ENCODE measurements around the gene PRF1. TPM values are rescaled to one million over a fixed set of nuclear protein-coding genes. Genes with fewer than 3 reads are reported as not detected.

The PRF1 gene
- total and polyA plus RNA-seq, 7 donors, result 0.33 to 3.4 (median 1.6) TPM

DNA sequence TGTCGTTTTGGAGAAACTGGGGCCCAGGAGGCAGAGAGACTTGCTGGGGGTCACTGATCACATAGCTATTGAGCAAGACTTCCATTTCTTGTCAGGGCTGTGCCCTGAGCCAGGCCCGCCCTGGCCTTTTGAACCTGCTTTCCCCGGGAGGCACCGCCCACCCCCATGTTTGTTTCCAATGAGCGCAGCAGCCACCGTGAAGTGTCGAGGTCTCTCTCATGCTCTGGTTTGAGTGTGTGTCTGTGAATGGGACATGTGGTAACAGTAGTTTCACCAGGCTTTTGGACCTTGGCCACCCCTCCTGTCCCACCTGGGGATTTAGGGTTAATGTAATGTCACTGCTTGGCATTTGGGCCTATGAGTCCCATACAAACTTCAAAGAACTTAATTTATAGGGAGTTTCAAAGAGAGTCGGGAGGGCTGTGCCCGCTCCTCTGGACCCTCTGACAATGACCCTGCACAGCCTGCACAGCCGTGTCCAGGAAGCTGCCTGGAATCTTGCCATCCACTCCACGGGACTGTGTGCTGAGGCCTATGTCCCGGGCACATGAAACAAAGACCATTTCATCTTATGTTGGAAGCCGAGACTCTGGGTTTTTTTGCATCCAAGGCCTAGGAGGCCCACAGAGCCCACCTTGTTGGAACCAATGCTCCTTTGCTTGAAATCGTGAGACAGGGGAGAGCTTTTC is 6.3 kb downstream of the PRF1 start:
- Histone ChIP-seq H3K4me1 (no peaks in the 10 kb centered on the region), H3K27me3 (ENCODE audit: insufficient read depth in 3 of 3, low read length in 2 of 3) (no peaks in the 10 kb centered on the region), H3K4me3 (no peak overlapping the region), H3K36me3 (ENCODE audit: insufficient read depth in 1 of 2, low read depth in 1 of 2) (no peaks in the 10 kb centered on the region), H3K9me3 (no peaks in the 10 kb centered on the region), H3K27ac (no peak overlapping the region)
- TF ChIP-seq, protein P1, sequence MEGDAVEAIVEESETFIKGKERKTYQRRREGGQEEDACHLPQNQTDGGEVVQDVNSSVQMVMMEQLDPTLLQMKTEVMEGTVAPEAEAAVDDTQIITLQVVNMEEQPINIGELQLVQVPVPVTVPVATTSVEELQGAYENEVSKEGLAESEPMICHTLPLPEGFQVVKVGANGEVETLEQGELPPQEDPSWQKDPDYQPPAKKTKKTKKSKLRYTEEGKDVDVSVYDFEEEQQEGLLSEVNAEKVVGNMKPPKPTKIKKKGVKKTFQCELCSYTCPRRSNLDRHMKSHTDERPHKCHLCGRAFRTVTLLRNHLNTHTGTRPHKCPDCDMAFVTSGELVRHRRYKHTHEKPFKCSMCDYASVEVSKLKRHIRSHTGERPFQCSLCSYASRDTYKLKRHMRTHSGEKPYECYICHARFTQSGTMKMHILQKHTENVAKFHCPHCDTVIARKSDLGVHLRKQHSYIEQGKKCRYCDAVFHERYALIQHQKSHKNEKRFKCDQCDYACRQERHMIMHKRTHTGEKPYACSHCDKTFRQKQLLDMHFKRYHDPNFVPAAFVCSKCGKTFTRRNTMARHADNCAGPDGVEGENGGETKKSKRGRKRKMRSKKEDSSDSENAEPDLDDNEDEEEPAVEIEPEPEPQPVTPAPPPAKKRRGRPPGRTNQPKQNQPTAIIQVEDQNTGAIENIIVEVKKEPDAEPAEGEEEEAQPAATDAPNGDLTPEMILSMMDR (IDR thresholded peaks at IDR 0.05), result no peak
- WGBS, 3 donors, result 61 to 71% (median 66%) methylated on average over 14 of the region's 14 CpGs
- ATAC-seq, result no peak
- no peak for DNase-seq
- intact Hi-C loops (cut with DNase I), result no loop called here

DNA sequence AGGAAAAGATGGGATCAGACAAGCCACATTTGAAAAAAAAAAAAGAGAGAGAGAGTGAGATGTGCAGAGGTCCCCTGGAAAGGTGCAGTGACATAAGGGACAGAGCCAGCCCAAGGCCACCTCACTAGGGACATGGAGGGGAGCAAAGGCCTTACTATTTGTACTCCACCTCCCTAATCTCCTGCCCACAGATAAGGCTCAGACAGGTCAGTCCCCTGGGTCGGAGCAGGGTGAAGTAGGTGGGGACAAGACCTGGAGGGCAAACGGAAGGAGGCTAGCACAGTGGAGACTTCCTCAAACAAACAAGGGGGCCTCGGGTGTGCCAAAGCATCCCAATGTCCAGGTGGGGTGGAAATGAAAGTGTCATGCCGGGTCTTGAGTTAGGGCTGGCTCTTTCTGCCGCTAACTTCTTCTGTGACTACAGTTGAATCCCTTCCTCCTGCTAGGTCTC is 7.0 kb downstream of the PRF1 start:
- 87 to 91% (median 89%) methylated on average over 5 of the region's 5 CpGs for WGBS, 3 donors
- intact Hi-C loops (cut with DNase I), result no loop called here
- H3K4me1 ChIP-seq, result no peaks in the 10 kb centered on the region
- ATAC-seq (no peak), DNase-seq (no peak)
- TF ChIP-seq, protein P1 (IDR thresholded peaks at IDR 0.05), result no peak
- no peak overlapping the region for H3K4me3 ChIP-seq
- no peaks in the 10 kb centered on the region for H3K36me3 ChIP-seq (ENCODE audit: insufficient read depth in 1 of 2, low read depth in 1 of 2)
- H3K27me3 ChIP-seq (ENCODE audit: insufficient read depth in 3 of 3, low read length in 2 of 3), result no peaks in the 10 kb centered on the region
- no peak overlapping the region for H3K27ac ChIP-seq
- no peaks in the 10 kb centered on the region for H3K9me3 ChIP-seq

DNA sequence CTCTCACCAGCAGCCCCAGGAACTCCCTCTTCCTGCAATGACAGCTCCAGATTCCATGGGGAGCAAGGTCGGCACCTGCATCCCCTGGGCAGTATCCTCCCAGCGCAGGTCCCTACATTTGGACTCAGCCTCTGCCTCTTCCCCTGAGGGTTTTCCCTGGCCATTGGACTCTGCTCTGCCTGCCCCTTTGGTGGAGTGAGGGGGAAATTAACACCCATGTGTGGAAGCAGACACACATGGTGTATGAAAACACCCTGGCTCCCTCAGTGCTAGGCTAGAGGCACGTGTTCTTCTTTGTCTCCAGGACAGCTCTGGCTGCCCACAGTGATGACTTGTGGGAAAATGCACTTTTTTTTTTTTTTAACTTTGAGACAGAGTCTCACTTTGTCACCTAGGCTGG is 8.4 kb downstream of the PRF1 start:
- H3K27me3 ChIP-seq (ENCODE audit: insufficient read depth in 3 of 3, low read length in 2 of 3), result no peaks in the 10 kb centered on the region
- TF ChIP-seq, protein P1 (IDR thresholded peaks at IDR 0.05), result no peak
- no peaks in the 10 kb centered on the region for H3K4me1 ChIP-seq
- WGBS, 3 donors, result 72 to 77% (median 76%) methylated on average over 3 of the region's 3 CpGs
- no peaks in the 10 kb centered on the region for H3K9me3 ChIP-seq
- no peak overlapping the region for H3K4me3 ChIP-seq
- ATAC-seq (no peak), DNase-seq (no peak)
- no peaks in the 10 kb centered on the region for H3K36me3 ChIP-seq (ENCODE audit: insufficient read depth in 1 of 2, low read depth in 1 of 2)
- intact Hi-C loops (cut with DNase I), result no loop called here
- no peak overlapping the region for H3K27ac ChIP-seq

DNA sequence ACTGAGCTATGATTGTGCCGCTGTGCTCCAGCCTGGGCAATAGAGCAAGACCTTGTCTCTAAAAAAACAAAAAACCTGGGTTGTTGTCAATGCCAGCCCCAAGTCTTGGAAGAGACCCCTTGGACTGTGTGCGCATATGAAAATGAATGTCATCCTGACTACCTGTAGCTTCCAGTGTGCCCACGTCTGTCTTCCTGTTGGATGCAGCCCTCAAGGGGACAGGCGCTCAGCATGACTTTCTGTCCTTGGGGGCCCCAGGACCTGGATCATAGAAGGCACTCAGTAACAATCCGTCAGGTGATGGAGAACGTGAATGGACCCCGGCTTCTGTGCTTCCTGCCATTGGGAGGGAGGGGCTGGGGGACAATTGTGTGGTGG is 9.0 kb downstream of the PRF1 start:
- Histone ChIP-seq H3K27me3 (ENCODE audit: insufficient read depth in 3 of 3, low read length in 2 of 3) (no peaks in the 10 kb centered on the region), H3K9me3 (no peaks in the 10 kb centered on the region), H3K4me1 (no peaks in the 10 kb centered on the region), H3K36me3 (ENCODE audit: insufficient read depth in 1 of 2, low read depth in 1 of 2) (no peaks in the 10 kb centered on the region), H3K27ac (no peak overlapping the region), H3K4me3 (no peak overlapping the region)
- WGBS, 3 donors, result 83 to 95% (median 91%) methylated on average over 7 of the region's 7 CpGs
- DNase-seq (no peak), ATAC-seq (no peak)
- TF ChIP-seq, protein P1 (IDR thresholded peaks at IDR 0.05), result no peak
- intact Hi-C loops (cut with DNase I), result no loop called here
